Liver (tissue), 9 donors: ENCODE measurements around the gene LUC7L3. TPM values are rescaled to one million over a fixed set of nuclear protein-coding genes. Genes with fewer than 3 reads are reported as not detected.

ENCODE experiments used
- DNase-seq: peaks from one replicate; pipeline ENCODE4 v3.0.0-alpha.2; 2017; ENCODE audit warnings: low spot score
- H3K27ac ChIP-seq, 2 donors: one replicate each; pipeline ENCODE4 v1.7.0; 2013; ENCODE audit warnings: inconsistent platforms in 2 of 2, low read length in 2 of 2, control low read depth in 1 of 2, low read depth in 1 of 2, mild to moderate bottlenecking in 1 of 2
- H3K27me3 ChIP-seq, 4 donors: one replicate each; pipeline versions ENCODE4 v1.6.1 to v1.7.0; 2013; ENCODE audit warnings: low read length in 3 of 4, inconsistent platforms in 1 of 4, mild to moderate bottlenecking in 1 of 4, moderate library complexity in 1 of 4; ENCODE audit not compliant: control insufficient read depth in 4 of 4, insufficient read depth in 4 of 4
- H3K36me3 ChIP-seq, 4 donors: one replicate each; pipeline versions ENCODE4 v1.6.1 to v1.7.0; 2013; ENCODE audit warnings: low read length in 3 of 4, mild to moderate bottlenecking in 3 of 4, low read depth in 1 of 4, moderate library complexity in 1 of 4; ENCODE audit not compliant: control insufficient read depth in 4 of 4, insufficient read depth in 3 of 4
- H3K4me1 ChIP-seq, 4 donors: one replicate each; pipeline versions ENCODE4 v1.6.1 to v1.7.0; 2013; ENCODE audit warnings: low read length in 3 of 4, mild to moderate bottlenecking in 3 of 4, moderate library complexity in 1 of 4; ENCODE audit not compliant: control insufficient read depth in 4 of 4, insufficient read depth in 4 of 4
- H3K4me3 ChIP-seq, 3 donors: one replicate each; pipeline versions ENCODE4 v1.6.1 to v1.7.0; 2013; ENCODE audit warnings: low read length in 3 of 3, control low read depth in 1 of 3, low read depth in 1 of 3, mild to moderate bottlenecking in 1 of 3
- H3K9ac ChIP-seq, 2 donors: one replicate each; pipeline ENCODE4 v1.7.0; 2013; ENCODE audit warnings: low read length in 2 of 2, mild to moderate bottlenecking in 2 of 2, moderate library complexity in 2 of 2, control low read depth in 1 of 2, low read depth in 1 of 2
- H3K9me3 ChIP-seq, 4 donors: one replicate each; pipeline versions ENCODE4 v1.6.1 to v1.7.0; 2013; ENCODE audit warnings: low read length in 3 of 4; ENCODE audit not compliant: control insufficient read depth in 4 of 4
- CTCF ChIP-seq: fragments of 150-350 bp; IDR thresholded peaks from 2 replicates; pipeline ENCODE4 v1.5.1; 2017; ENCODE audit warnings: improper control_type of control experiment, low read depth, low read length; ENCODE audit not compliant: missing input control
- EGR1 ChIP-seq, 2 donors: IDR thresholded peaks; 2 replicates each; pipeline ENCODE4 v1.6.1; 2016 to 2018; ENCODE audit warnings: antibody characterized with exemption in 2 of 2, low read depth in 2 of 2
- FOXA1 ChIP-seq: IDR thresholded peaks from 2 replicates; pipeline ENCODE4 v1.6.1; 2016; ENCODE audit warnings: antibody characterized with exemption
- FOXA2 ChIP-seq: IDR thresholded peaks from 2 replicates; pipeline ENCODE4 v1.6.1; 2016; ENCODE audit warnings: antibody characterized with exemption
- GABPA ChIP-seq, 2 donors: IDR thresholded peaks in 1 of 2; conservative IDR thresholded peaks in 1 of 2; 2 replicates each; pipeline ENCODE4 v1.6.1; 2016; ENCODE audit warnings: antibody characterized with exemption in 2 of 2, mild to moderate bottlenecking in 1 of 2, moderate library complexity in 1 of 2
- HNF4A ChIP-seq, 2 donors: conservative IDR thresholded peaks; 2 replicates each; pipeline ENCODE4 v1.6.1; 2016; ENCODE audit warnings: antibody characterized with exemption in 2 of 2, mild to moderate bottlenecking in 2 of 2
- HNF4G ChIP-seq: IDR thresholded peaks from 2 replicates; pipeline ENCODE4 v1.6.1; 2016; ENCODE audit warnings: antibody characterized with exemption
- JUND ChIP-seq, 2 donors: IDR thresholded peaks; 2 replicates each; pipeline ENCODE4 v1.6.1; 2016; ENCODE audit warnings: antibody characterized with exemption in 2 of 2
- MAX ChIP-seq: IDR thresholded peaks from 2 replicates; pipeline ENCODE4 v1.6.1; 2016; ENCODE audit warnings: antibody characterized with exemption
- NR2F2 ChIP-seq: IDR thresholded peaks from 2 replicates; pipeline ENCODE4 v1.6.1; 2016; ENCODE audit warnings: antibody characterized with exemption
- RAD21 ChIP-seq, 2 donors: IDR thresholded peaks; 2 replicates each; pipeline ENCODE4 v1.6.1; 2016; ENCODE audit warnings: antibody characterized with exemption in 2 of 2, mild to moderate bottlenecking in 2 of 2
- RXRA ChIP-seq, 2 donors: IDR thresholded peaks; 2 replicates each; pipeline ENCODE4 v1.6.1; 2017 to 2018; ENCODE audit warnings: antibody characterized with exemption in 2 of 2, mild to moderate bottlenecking in 1 of 2
- SP1 ChIP-seq: IDR thresholded peaks from 2 replicates; pipeline ENCODE4 v1.6.1; 2018; ENCODE audit warnings: antibody characterized with exemption, mild to moderate bottlenecking
- TAF1 ChIP-seq: conservative IDR thresholded peaks from 2 replicates; pipeline ENCODE4 v1.6.1; 2016; ENCODE audit warnings: antibody characterized with exemption, mild to moderate bottlenecking
- YY1 ChIP-seq: IDR thresholded peaks from 2 replicates; pipeline ENCODE4 v1.6.1; 2016; ENCODE audit warnings: antibody characterized with exemption, mild to moderate bottlenecking
- ZBTB33 ChIP-seq: IDR thresholded peaks from 2 replicates; pipeline ENCODE4 v1.6.1; 2016; ENCODE audit warnings: antibody characterized with exemption
- WGBS: extraction: QIAGEN DNeasy Blood & Tissue Kit; methylation state at CpG from one replicate; pipeline ENCODE4 v1.1.7; 2013; 5-methylcytosine and 5-hydroxymethylcytosine counted together
- polyA plus RNA-seq, 2 donors: library from polyadenylated mRNA; stranded (reverse) in 1 of 2; unstranded in 1 of 2; fragments of 200-250 nt in 1 of 2; fragments of >200 nt in 1 of 2; fragmentation: Nextera tagmentation in 1 of 2; extraction: Ambion mirVana in 1 of 2; gene quantifications; one replicate each; pipeline versions ENCODE4 v1.2.1 to v1.2.3, GENCODE V29; 2013 to 2015
- total RNA-seq, 2 donors: library from RNA; depleted of rRNA; stranded (reverse); fragments of >200 nt; gene quantifications; one replicate each; pipeline ENCODE4 v1.2.3, GENCODE V29; 2014
- donor health status: healthy.
- donor health status: healthy.
- donor health status: healthy.
- donor health status: healthy.
- donor health status: healthy.

The LUC7L3 gene
- total and polyA plus RNA-seq, 4 donors, result 15.5 to 126 (median 26.2) TPM

GRCh38 chr17:50684612-50685333 lies 34.6 kb upstream of the LUC7L3 start (continued):
- TF ChIP-seq CTCF (no peak), EGR1 (IDR thresholded peaks at IDR 0.05; ENCODE audit: low read depth in 2 of 2) (no peak)

GRCh38 chr17:50685334-50685665 lies 34.1 kb upstream of the LUC7L3 start:
- no peak for TF ChIP-seq TAF1
- no peaks in the 10 kb centered on the region for H3K27me3 ChIP-seq
- peaks cover 36 to 71% (median 61%) of the 10 kb centered on the region in 4 donors for H3K4me1 ChIP-seq
- H3K9me3 ChIP-seq, result no peaks in the 10 kb centered on the region
- H3K36me3 ChIP-seq, result peaks cover 0 to 4% (median 1%) of the 10 kb centered on the region in 4 donors
- H3K9ac ChIP-seq, result peak overlapping the region in 1 of 2 donors; percentile 33
- H3K4me3 ChIP-seq, result peak overlapping the region in 1 of 3 donors; percentile 12
- DNase-seq, result no peak
- WGBS, result 86% methylated on average over 1 of the region's 1 CpG
- peak overlapping the region; percentile 85 to 94 for H3K27ac ChIP-seq

GRCh38 chr17:50685691-50686493 lies 33.5 kb upstream of the LUC7L3 start:
- H3K36me3 ChIP-seq, result peaks cover 0 to 4% (median 1%) of the 10 kb centered on the region in 4 donors
- H3K4me3 ChIP-seq, result no peak overlapping the region
- peak overlapping the region; percentile 12 to 15 for H3K9ac ChIP-seq
- H3K27ac ChIP-seq, result peak overlapping the region; percentile 85 to 94
- WGBS, result 86% methylated on average over 17 of the region's 17 CpGs
- H3K27me3 ChIP-seq, result no peaks in the 10 kb centered on the region
- no peaks in the 10 kb centered on the region for H3K9me3 ChIP-seq
- no peak for DNase-seq
- TF ChIP-seq ZBTB33 (no peak), TAF1 (no peak), FOXA2 (no peak)
- peaks cover 38 to 77% (median 66%) of the 10 kb centered on the region in 4 donors for H3K4me1 ChIP-seq

GRCh38 chr17:50686494-50687199 lies 32.8 kb upstream of the LUC7L3 start:
- Histone ChIP-seq H3K4me3 (no peak overlapping the region), H3K27ac (peak overlapping the region; percentile 85 to 94), H3K36me3 (peaks cover 0 to 4% (median 1%) of the 10 kb centered on the region in 4 donors), H3K4me1 (peaks cover 40 to 81% (median 73%) of the 10 kb centered on the region in 4 donors), H3K27me3 (no peaks in the 10 kb centered on the region), H3K9me3 (no peaks in the 10 kb centered on the region), H3K9ac (peak overlapping the region in 1 of 2 donors; percentile 15)
- no peak for DNase-seq
- 38% methylated on average over 14 of the region's 14 CpGs for WGBS
- TF ChIP-seq FOXA2 (peak; percentile 36), YY1 (peak; percentile 93), RXRA (IDR thresholded peaks at IDR 0.05) (peak; percentile 88 to 96), TAF1 (no peak), HNF4G (peak; percentile 94), GABPA (IDR thresholded peaks at IDR 0.05 in 1 of 2, conservative IDR thresholded peaks at IDR 0.05 in 1 of 2) (peak in 1 of 2 donors; percentile 60), SP1 (peak; percentile 97), FOXA1 (no peak), MAX (peak; percentile 98), ZBTB33 (peak; percentile 80), NR2F2 (no peak), JUND (IDR thresholded peaks at IDR 0.05) (peak; percentile 99), HNF4A (conservative IDR thresholded peaks at IDR 0.05) (peak; percentile 96 to 98), RAD21 (IDR thresholded peaks at IDR 0.05) (peak; percentile 62 to 68)
